ENCODE measurements around the gene TLK2.

Gene TLK2

GRCh38 chr17:62658136-62658920, 179.7 kb downstream of the TLK2 start:
- H3K36me3 ChIP-seq = no peaks in the 10 kb centered on the region
- H3K9me3 ChIP-seq (ENCODE audit: severe bottlenecking) = peaks cover 10% of the 10 kb centered on the region
- TF ChIP-seq CTCF (IDR thresholded peaks at IDR 0.05; ENCODE audit: low read depth, low read length) = no peak
- H3K27me3 ChIP-seq (ENCODE audit: insufficient read depth, low read depth, severe bottlenecking) = no peaks in the 10 kb centered on the region
- no peak for DNase-seq
- no peak overlapping the region for H3K4me3 ChIP-seq (ENCODE audit: low read depth, low read length)
- H3K27ac ChIP-seq = no peak overlapping the region

GRCh38 chr17:62660629-62661118, 182.0 kb downstream of the TLK2 start:
- no peak for DNase-seq
- TF ChIP-seq CTCF (IDR thresholded peaks at IDR 0.05; ENCODE audit: low read depth, low read length) = no peak
- Histone ChIP-seq H3K27me3 (ENCODE audit: insufficient read depth, low read depth, severe bottlenecking) (no peaks in the 10 kb centered on the region), H3K27ac (no peak overlapping the region), H3K9me3 (ENCODE audit: severe bottlenecking) (peaks cover 10% of the 10 kb centered on the region), H3K4me3 (ENCODE audit: low read depth, low read length) (no peak overlapping the region), H3K36me3 (no peaks in the 10 kb centered on the region)

- Histone ChIP-seq H3K27me3 (ENCODE audit: insufficient read depth, low read depth, severe bottlenecking) (no peaks in the 10 kb centered on the region), H3K27ac (no peak overlapping the region), H3K36me3 (no peaks in the 10 kb centered on the region), H3K9me3 (ENCODE audit: severe bottlenecking) (peaks cover 10% of the 10 kb centered on the region), H3K4me3 (ENCODE audit: low read depth, low read length) (no peak overlapping the region)
- DNase-seq = no peak
- no peak for TF ChIP-seq CTCF (IDR thresholded peaks at IDR 0.05; ENCODE audit: low read depth, low read length)
Observed at GRCh38 chr17:62661337-62661736, 182.7 kb downstream of the TLK2 start.

- Histone ChIP-seq H3K36me3 (no peaks in the 10 kb centered on the region), H3K27me3 (ENCODE audit: insufficient read depth, low read depth, severe bottlenecking) (no peaks in the 10 kb centered on the region), H3K4me3 (ENCODE audit: low read depth, low read length) (no peak overlapping the region), H3K27ac (no peak overlapping the region), H3K9me3 (ENCODE audit: severe bottlenecking) (peaks cover 10% of the 10 kb centered on the region)
- no peak for DNase-seq
- TF ChIP-seq CTCF (IDR thresholded peaks at IDR 0.05; ENCODE audit: low read depth, low read length) = no peak
Observed at GRCh38 chr17:62662855-62663254, 184.2 kb downstream of the TLK2 start.

Measured in WERI-Rb-1 (cell line).